ENCODE data around the gene SLC4A4. TPM values are rescaled to one million over a fixed set of nuclear protein-coding genes. Genes with fewer than 3 reads are reported as not detected.

SLC4A4 gene
- total and polyA plus RNA-seq, 2 of the 13 experiments (the other 11 are each of a cell fraction or from before 2014, with no cell fraction given) = 0.01 TPM; not detected in 1

DNA sequence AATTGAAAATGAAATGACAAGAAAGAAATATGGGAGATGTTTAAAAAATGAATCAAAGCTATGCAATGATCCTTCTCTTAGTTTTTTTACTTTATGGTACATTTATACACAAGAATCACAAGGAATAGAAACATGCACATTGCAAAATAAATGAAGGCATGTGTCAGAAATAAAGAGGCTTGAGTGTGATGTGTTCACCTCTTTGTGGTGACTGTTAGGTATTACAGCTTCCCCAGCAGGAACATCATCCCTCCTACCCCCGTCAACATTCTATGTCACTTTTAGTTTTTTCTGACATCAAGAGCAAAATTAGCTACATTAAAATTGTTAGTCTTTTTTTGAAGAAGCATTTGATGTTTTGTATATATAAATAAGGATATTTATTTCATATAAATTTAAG, 214.8 kb downstream of the SLC4A4 start:
- BruUV-seq (replicated peaks) = no TSS peak
- Histone ChIP-seq H2AFZ (ENCODE audit: low read length) (no peak overlapping the region), H3K4me1 (ENCODE audit: insufficient read depth, low read length) (peaks cover 20% of the 10 kb centered on the region), H3K36me3 (replicated peaks in 1 of 2; ENCODE audit: control insufficient read depth in 1 of 2, insufficient read depth in 2 of 2, low read length in 2 of 2) (no peaks in the 10 kb centered on the region), H3K4me3 (replicated peaks in 1 of 3; ENCODE audit: insufficient read depth in 1 of 3, low read depth in 2 of 3, low read length in 3 of 3) (no peak overlapping the region), H3K27me3 (ENCODE audit: control insufficient read depth in 1 of 2, insufficient read depth in 2 of 2, low read length in 2 of 2) (no peaks in the 10 kb centered on the region; a peak in 1 of 5 replicates), H3K27ac (ENCODE audit: extremely low read length, insufficient read depth, low read length) (no peak overlapping the region), H3K9ac (ENCODE audit: insufficient read depth, low read depth, low read length) (no peak overlapping the region), H3K9me3 (ENCODE audit: low read length) (no peaks in the 10 kb centered on the region), H3K79me2 (ENCODE audit: insufficient read depth, low read length) (no peaks in the 10 kb centered on the region), H3K4me2 (ENCODE audit: low read depth, low read length) (no peak overlapping the region), H4K20me1 (ENCODE audit: insufficient read depth, low read length) (no peaks in the 10 kb centered on the region)
- ATAC-seq (peak; percentile 78), DNase-seq (ENCODE audit: low spot score) (no peak), FAIRE-seq (peak; percentile 53)
- 9% methylated on average over 1 of the region's 1 CpG for WGBS (ENCODE audit: low lambda C conversion rate)
- in situ Hi-C loops (cut with HindIII; ENCODE audit: extremely low pct_ligation_motif_present, low pct_unique_long_range_greater_than_20kb) = loop anchor here (10.0 kb wide), 1 partner anchor 369 kb away; no protein-coding TSS in a partner anchor
- intact Hi-C loops (cut with micrococcal nuclease; ENCODE audit: unreplicated experiment) = loop anchor here (2.0 to 10.0 kb wide), 2 partner anchors 283 to 949 kb away; no protein-coding TSS in a partner anchor
- CTCF ChIA-PET (ENCODE audit: low intra/inter-chr PET ratio, low total read pairs) = no interaction called here
- POLR2A ChIA-PET = no interaction called here
- TF ChIP-seq E2F2 (CRISPR knock-in tag; IDR thresholded peaks at IDR 0.05; ENCODE audit: borderline replicate concordance) (no peak), ESRRA (CRISPR knock-in tag; IDR thresholded peaks at IDR 0.05; ENCODE audit: low read depth) (no peak), MXD3 (CRISPR knock-in tag; IDR thresholded peaks at IDR 0.05) (no peak), ZNF282 (IDR thresholded peaks at IDR 0.05; ENCODE audit: partially characterized antibody) (no peak), FOXO1 (CRISPR knock-in tag; IDR thresholded peaks at IDR 0.05) (no peak), CCAR2 (optimal IDR thresholded peaks at IDR 0.05; ENCODE audit: low read depth, low read length) (no peak), ZNF441 (CRISPR knock-in tag; IDR thresholded peaks at IDR 0.05; ENCODE audit: borderline replicate concordance) (no peak), STAG1 (CRISPR knock-in tag; IDR thresholded peaks at IDR 0.05) (peak; percentile 67), CTCF (CRISPR knock-in tag; IDR thresholded peaks at IDR 0.05) (peak; percentile 42)

Measured in HepG2 (cell line).